MCF 10A (cell line): ENCODE results near the gene ACYP2. TPM values are rescaled to one million over a fixed set of nuclear protein-coding genes. Genes with fewer than 3 reads are reported as not detected.

Source experiments
- BruUV-seq: library from RNA; stranded (reverse); fragments of 400-500 nt; replicated peaks from 2 replicates; lab custom pipeline; 2021; lab: Mats Ljungman, UMichigan
- CTCF ChIA-PET: fragments of 300-600 bp; sonication (Branson Sonifier 250); formaldehyde crosslinking; extraction: SDS; loops from one replicate; lab custom pipeline; 2021; ENCODE audit warnings: antibody characterized with exemption, inconsistent platforms; lab: Yijun Ruan, JAX
- POLR2A ChIA-PET: fragments of 300-600, 350-650 bp; sonication (Branson Sonifier 250); formaldehyde crosslinking; extraction: SDS; loops from one replicate; lab custom pipeline; 2020; ENCODE audit warnings: antibody characterized with exemption, inconsistent platforms; lab: Yijun Ruan, JAX
- DNase-seq: peaks from one replicate; pipeline ENCODE4 v3.0.0-alpha.2; 2018; ENCODE audit not compliant: unreplicated experiment
- H3K27ac Mint-ChIP-seq: one replicate; pipeline ENCODE4 v1.8.0; 2022; ENCODE audit warnings: mild to moderate bottlenecking, low read depth, mixed read lengths; ENCODE audit not compliant: unreplicated experiment
- H3K27me3 Mint-ChIP-seq: one replicate; pipeline ENCODE4 v1.8.0; 2022; ENCODE audit warnings: mixed read lengths; ENCODE audit not compliant: insufficient read depth, unreplicated experiment
- H3K36me3 Mint-ChIP-seq: one replicate; pipeline ENCODE4 v1.8.0; 2022; ENCODE audit warnings: mild to moderate bottlenecking, moderate library complexity, mixed read lengths; ENCODE audit not compliant: insufficient read depth, unreplicated experiment
- H3K4me1 Mint-ChIP-seq: one replicate; pipeline ENCODE4 v1.8.0; 2022; ENCODE audit warnings: mixed read lengths; ENCODE audit not compliant: insufficient read depth, unreplicated experiment
- H3K4me3 Mint-ChIP-seq: one replicate; pipeline ENCODE4 v1.8.0; 2022; ENCODE audit warnings: mild to moderate bottlenecking, moderate library complexity, mixed read lengths; ENCODE audit not compliant: unreplicated experiment
- H3K9me3 Mint-ChIP-seq: one replicate; pipeline ENCODE4 v1.8.0; 2022; ENCODE audit warnings: mixed read lengths; ENCODE audit not compliant: unreplicated experiment
- CTCF ChIP-seq: fragments of 200-600 bp; IDR thresholded peaks from one replicate; pipeline ENCODE4 v1.8.0; 2022; ENCODE audit warnings: antibody characterized with exemption, mild to moderate bottlenecking; ENCODE audit not compliant: unreplicated experiment
- intact Hi-C: fragments of 100-400 bp; cut with micrococcal nuclease; formaldehyde crosslinking; loops from 2 replicates; pipeline ENCODE4 v1.14.1; 2022
- total RNA-seq: library from RNA; stranded (reverse); gene quantifications from 2 replicates; pipeline ENCODE4 v1.2.3, GENCODE V29; 2022

Gene ACYP2
- total RNA-seq, 1 experiment from 2014 or later, result 14.3 TPM

GRCh38 chr2:54350426-54350825 lies 235.0 kb downstream of the ACYP2 start:
- H3K27ac Mint-ChIP-seq, result no peak overlapping the region
- BruUV-seq, result no TSS peak
- ChIA-PET CTCF (interaction anchor here (0.7 to 1.2 kb wide), 3 partner anchors 13 to 243 kb away, joined by 3 read pairs; no protein-coding TSS in a partner anchor), POLR2A (interaction anchor here (0.7 kb wide), 1 partner anchor 108 kb away, joined by 3 read pairs; no protein-coding TSS in a partner anchor)
- H3K36me3 Mint-ChIP-seq, result no peaks in the 10 kb centered on the region
- H3K4me1 Mint-ChIP-seq, result no peaks in the 10 kb centered on the region
- H3K27me3 Mint-ChIP-seq, result no peaks in the 10 kb centered on the region
- TF ChIP-seq CTCF, result no peak
- intact Hi-C loops, result no loop called here
- H3K4me3 Mint-ChIP-seq, result no peak overlapping the region
- no peak for DNase-seq
- H3K9me3 Mint-ChIP-seq, result no peaks in the 10 kb centered on the region

GRCh38 chr2:54353216-54353615 lies 237.8 kb downstream of the ACYP2 start:
- CTCF ChIA-PET, result no interaction called here
- no peak overlapping the region for H3K27ac Mint-ChIP-seq

More at GRCh38 chr2:54353216-54353615, 237.8 kb downstream of the ACYP2 start:
- no peak for DNase-seq
- no peaks in the 10 kb centered on the region for H3K9me3 Mint-ChIP-seq
- no peak overlapping the region for H3K4me3 Mint-ChIP-seq
- H3K4me1 Mint-ChIP-seq, result no peaks in the 10 kb centered on the region
- POLR2A ChIA-PET, result interaction anchor here (1.4 kb wide), 1 partner anchor 9 kb away, joined by 6 read pairs; no protein-coding TSS in a partner anchor
- H3K36me3 Mint-ChIP-seq, result no peaks in the 10 kb centered on the region
- intact Hi-C loops, result no loop called here
- no peak for TF ChIP-seq CTCF
- no peaks in the 10 kb centered on the region for H3K27me3 Mint-ChIP-seq
- no TSS peak for BruUV-seq

Other genes with a start within 250 kb of the ACYP2 start
- 54.8 and 65.2 TPM in 2 replicates for gene PSME4, start 144.6 kb upstream of the ACYP2 start, total RNA-seq
- not detected in 2 replicates for gene TSPYL6, start 140.6 kb downstream of the ACYP2 start, total RNA-seq